GM19193 (cell line): Measurements from ENCODE around the gene SPOPL.

Experiments
- POLR2A ChIP-seq: IDR thresholded peaks from 4 replicates; pipeline ENCODE4 v1.6.1; 2011; ENCODE audit not compliant: insufficient read depth, insufficient read length; ENCODE audit errors: extremely low read depth

Gene SPOPL

GRCh38 chr2:138550172-138550571, 48.6 kb downstream of the SPOPL start:
- TF ChIP-seq POLR2A = no peak

DNA sequence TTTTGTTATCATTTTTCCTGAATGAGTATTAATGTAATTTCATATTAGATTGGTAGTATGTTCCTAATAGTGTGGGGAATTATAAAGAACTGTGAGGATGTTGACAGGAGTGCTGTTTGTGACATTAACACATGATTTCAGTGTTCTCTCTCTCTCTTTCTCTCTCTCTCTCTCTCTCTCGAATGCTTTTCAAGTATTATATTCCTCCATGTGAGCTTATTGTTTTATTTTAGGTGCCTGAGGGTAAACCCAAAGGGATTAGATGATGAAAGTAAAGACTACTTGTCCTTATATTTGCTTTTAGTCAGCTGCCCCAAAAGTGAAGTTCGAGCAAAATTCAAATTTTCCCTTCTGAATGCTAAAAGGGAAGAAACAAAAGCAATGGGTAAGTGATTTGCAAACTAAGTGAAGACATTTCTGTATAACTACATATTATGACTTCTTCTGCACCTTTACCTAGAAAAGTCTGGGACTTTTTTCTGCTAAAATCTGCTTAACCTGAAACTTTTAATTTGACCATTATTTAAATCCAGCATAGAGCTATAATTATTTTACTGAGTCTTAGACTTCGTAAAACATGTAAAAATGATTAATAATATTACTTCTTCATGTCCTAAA, 49.2 kb downstream of the SPOPL start:
- no peak for TF ChIP-seq POLR2A

GRCh38 chr2:138554123-138554522, 52.6 kb downstream of the SPOPL start:
- no peak for TF ChIP-seq POLR2A

GRCh38 chr2:138559641-138560040, 58.1 kb downstream of the SPOPL start:
- no peak for TF ChIP-seq POLR2A

GRCh38 chr2:138564586-138565229, 63.1 kb downstream of the SPOPL start:
- no peak for TF ChIP-seq POLR2A

- no peak for TF ChIP-seq POLR2A
These were observed 63.6 kb downstream of the SPOPL start for GRCh38 chr2:138565230-138565598.

GRCh38 chr2:138572318-138572717, 70.7 kb downstream of the SPOPL start:
- no peak for TF ChIP-seq POLR2A

- no peak for TF ChIP-seq POLR2A
These were observed 75.5 kb downstream of the SPOPL start for GRCh38 chr2:138577066-138577465.

GRCh38 chr2:138579556-138579955, 78.0 kb downstream of the SPOPL start:
- TF ChIP-seq POLR2A = no peak

- TF ChIP-seq POLR2A = no peak
These were observed 80.3 kb downstream of the SPOPL start for GRCh38 chr2:138581909-138582308.

DNA sequence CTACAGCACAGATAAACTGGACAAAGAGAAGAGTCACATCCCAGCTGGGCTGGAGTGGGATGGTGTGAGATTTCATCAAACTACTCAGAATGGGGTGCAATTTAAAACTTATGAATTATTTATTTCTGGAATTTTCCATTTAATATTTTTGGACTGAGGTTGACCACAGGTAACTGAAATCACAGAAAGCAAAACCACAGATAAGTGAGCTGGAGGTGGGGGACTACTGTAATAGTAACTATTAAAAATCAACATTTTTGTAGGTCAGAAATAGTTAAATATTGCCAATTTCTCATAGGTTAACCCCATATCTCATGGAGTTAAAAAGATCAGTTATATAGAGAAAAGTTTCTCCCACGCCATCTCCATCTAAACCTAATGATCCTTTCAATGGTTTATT, 88.1 kb downstream of the SPOPL start:
- no peak for TF ChIP-seq POLR2A

GRCh38 chr2:138596403-138596802, 94.8 kb downstream of the SPOPL start:
- no peak for TF ChIP-seq POLR2A

DNA sequence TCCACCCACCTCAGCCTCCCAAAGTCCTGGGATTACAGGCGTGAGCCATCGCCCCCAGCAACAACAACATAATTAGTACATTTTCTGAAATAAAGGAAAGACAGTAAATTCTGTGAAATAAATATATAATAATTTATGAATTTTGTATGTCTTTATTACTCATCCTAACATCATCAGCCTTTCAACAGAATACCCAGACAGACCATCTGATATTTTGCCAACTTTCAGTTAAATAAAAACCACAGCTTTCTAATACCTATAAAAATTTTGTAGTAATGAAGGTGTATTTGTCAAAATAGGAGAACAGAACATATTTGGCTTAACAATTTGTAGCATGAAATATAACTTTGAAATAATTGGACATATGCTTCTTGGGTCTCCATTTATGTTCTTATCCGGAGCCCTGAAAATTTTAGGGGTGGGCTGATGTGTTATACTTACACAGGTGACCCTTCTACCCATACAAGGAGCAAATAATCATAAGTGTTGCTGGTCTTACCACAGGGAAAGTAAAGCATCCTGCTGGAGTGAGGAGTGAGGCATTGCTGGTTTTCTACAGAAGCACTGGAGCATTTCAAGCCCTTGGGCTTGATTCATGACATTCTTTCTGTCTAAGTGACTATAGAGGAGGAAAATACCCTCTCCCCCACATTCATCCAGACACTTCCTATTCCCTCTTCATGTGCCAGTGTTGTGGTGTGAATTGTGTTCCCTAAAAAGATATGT, 99.3 kb downstream of the SPOPL start:
- no peak for TF ChIP-seq POLR2A

GRCh38 chr2:138601458-138602165, 100.0 kb downstream of the SPOPL start:
- no peak for TF ChIP-seq POLR2A

GRCh38 chr2:138602166-138602460, 100.5 kb downstream of the SPOPL start:
- no peak for TF ChIP-seq POLR2A

- TF ChIP-seq POLR2A = no peak
These were observed 106.2 kb downstream of the SPOPL start for GRCh38 chr2:138607746-138608145.
